T-helper 1 cell (primary cell): Measurements from ENCODE around the gene LPP.

Experiments used
- DNase-seq, 5 donors: peaks; one replicate each; pipeline ENCODE4 v3.0.0-alpha.2; 2012 to 2020

The LPP gene

DNA sequence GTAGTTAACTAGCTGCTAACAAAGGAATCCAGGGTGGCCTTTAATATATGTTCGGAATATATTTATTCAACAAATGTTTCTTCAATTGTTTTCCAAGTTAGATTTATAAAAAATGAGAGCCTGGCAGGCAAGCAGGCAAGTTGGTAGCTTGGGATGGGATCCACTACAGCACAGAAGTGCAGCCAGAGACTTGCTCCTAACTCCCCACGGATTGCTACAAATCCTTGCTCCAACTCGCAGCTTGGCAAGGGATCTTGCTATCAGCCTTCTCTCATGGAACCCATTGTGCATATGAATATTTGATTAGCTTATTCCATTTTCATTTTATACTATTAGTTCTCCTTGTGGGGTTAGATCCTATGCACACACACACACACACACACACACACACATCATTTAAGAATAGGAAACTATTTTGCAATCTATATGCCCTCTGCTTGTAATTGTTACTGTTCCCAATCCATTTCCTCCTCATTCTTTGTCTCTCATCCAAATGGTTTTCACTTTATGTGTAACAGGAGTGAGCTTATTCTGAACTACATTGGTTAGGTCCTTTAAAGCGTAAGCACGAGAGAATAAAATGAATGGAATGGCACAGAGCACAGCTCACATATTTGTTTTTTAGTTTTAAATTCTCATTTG is 505.6 kb downstream of the LPP start:
- no peak for DNase-seq

DNA sequence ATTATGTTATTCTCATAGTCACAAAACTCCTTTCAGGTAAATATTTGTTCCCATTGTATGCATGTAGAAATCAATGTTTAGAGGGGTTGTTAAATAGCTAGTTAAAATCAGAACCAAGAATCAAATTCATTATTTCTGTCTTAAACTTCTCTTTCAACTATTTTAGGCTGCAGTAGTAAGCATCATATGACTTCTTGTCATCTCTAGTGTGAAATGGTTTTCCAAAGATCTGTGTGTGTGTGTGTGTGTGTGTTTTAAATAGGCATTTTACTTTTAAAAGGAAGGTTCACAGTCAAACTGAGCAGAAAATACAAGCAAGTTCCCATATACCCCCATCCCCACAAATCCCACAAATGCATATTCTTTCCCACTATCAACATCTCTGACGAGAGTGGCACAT is 506.5 kb downstream of the LPP start:
- DNase-seq = no peak

DNA sequence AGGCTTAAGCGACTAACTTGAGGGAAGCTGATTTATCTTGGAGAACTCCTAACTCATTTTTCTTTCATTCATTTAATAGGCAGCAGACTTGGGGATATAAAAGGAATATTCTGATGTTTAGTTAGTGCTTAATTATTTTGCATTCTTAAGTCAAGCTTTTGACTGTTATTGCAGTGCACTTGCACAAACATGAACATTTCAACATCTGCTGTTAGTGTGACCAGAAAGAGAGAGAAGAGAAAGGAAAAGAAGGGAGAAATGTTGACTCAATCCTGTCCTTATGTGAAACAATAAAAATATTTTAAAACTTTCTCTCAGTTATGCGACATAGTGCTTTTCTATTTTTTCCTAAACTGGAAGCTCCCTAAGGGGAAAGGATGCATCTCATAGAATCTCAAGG is 507.8 kb downstream of the LPP start:
- no peak for DNase-seq

DNA sequence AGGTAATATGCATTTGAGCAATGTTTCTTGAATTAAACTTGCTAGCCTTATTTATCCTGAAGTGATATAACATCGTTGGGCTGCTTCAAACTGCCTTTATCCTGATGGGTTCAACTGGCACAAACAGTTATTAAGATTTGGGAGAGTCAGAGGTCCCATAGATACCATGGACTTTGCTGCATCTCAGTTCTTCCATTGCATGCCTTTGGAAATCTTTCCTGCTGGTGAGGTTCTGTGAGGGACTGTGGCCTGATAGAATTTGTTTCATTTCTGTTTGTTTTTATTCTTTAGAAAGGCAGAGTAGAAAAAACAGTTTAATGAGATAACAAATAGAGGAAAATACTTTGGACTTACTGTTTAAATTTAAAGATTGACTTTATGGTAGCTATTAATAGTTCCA is 508.3 kb downstream of the LPP start:
- DNase-seq = no peak

DNA sequence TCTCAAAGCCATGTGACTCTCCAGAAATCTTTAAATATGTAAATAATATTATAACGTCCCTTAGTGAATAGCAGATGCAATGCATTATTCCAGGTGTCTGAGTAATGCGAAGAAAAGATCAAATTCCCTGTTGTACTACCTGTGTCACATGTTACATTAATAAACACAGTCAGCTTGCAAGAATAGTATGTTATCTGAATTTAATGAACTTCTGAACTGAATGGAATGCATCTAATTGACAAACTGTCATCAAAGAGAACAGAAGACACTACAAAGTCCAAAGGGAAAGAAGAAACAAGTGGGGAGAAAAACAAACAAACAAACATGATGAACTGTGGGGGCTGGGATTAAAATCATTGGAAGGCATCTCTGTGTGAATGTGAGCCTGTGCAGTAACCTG is 508.8 kb downstream of the LPP start:
- no peak for DNase-seq

DNA sequence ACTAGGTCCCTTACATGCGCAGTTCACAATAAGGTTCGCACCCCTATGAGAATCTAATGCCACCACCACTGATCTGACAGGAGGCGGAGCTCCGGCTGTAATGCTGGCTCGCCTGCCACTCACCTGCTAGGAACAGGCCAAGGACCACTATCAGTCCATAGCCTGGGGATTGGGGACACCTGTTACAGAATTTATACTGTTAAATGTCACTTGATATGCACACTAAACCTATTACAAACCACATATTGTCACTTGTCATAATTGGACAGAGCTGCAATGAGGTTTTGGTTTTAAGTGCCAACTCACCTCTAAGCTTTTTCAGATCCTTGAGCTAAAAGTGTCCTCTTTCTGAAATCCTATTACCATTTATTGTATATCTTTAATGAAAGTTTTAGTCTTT is 509.9 kb downstream of the LPP start:
- DNase-seq = no peak

DNA sequence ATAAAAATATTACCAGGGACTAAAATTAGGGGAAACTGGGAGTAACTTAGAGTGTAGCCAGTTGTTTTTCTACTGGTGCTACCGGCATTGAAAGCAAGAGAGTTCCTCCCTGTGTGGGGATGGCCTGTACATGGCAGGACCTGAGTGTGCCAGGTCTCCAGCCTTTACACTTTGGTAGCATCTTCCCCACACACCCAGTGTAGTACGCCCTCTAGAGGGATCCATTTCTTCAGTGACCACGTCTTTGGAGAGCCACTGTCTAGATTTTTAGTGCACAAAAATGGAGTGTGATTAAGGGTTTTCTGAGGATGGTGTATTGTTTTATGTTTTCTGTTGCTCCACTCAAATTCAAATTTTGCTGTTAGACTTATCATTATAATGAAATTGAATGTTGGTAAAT is 510.8 kb downstream of the LPP start:
- DNase-seq = peak in 1 of 5 donors; percentile 39

DNA sequence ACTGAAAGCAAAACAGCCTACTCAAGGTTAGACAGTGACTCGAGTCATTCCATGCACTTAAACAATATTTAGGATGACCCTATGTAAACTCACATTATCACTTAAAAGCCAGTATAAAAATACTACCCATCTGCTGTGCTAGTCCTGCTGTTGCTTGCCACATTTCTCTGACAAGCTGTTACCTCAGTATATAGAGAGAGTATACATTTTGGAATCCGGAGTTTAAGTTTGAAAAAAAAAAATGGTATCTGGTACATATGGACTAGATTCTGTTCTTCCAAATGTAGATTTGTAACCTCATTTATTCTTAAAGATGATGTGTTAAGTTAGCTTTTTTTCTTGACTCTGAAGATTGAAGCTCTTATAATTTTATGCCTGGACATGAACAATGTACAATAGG is 514.0 kb downstream of the LPP start:
- DNase-seq = no peak

DNA sequence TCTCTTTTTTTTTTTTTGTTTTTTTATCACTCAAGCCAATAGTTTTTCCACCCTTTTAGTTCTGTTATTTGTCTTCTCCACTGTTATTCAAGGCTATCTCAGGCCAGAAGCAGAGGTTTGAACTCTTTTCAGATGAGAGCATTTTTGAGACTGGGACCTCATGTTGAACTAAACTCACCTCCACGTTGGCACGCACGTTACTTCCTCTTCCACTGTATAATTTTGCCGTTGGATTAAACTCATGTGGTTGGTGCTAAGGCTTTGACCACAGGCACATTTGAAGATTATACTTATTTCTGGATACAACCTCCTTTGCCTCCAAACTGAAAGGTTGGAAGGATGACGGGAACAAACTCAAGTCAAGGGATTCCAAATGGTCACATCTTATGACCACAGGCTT is 516.5 kb downstream of the LPP start:
- no peak for DNase-seq

DNA sequence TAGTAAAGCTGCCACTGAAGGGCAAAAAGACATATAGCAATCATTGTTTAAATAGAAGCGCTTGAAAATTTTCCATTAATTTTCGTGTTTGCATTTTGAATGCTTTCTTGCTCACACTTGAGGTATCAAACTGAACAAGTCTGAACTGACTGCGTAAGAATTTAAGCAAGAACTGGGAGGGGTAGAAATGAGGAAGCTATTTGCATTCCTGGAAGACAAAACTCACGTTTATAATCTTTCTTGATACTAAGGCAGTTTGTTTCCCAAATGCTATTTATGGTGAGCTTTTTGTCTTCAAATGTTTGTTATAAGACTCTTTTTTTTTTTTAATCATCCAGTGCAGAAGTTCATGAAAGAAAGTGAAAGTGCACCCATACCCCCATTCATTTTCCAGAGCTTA is 518.0 kb downstream of the LPP start:
- DNase-seq = no peak

DNA sequence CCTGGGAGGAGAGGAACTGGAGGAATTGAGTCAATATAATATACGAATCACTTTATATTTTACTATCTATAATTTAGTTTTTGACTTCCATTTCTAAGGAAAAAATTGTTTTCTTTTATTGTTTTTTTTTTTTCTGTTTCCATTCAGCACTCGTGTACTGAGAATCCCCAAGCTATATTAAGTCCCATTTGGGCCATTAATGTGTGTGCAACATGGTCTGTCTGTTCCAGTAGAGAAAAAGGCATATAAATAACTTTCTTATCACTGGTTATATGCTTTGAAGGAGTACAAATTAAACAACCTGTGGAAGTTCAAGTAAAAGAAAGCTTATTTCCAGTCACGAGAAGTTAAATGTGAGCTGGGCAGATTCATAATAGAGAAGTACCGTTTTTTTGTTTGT is 518.9 kb downstream of the LPP start:
- no peak for DNase-seq

DNA sequence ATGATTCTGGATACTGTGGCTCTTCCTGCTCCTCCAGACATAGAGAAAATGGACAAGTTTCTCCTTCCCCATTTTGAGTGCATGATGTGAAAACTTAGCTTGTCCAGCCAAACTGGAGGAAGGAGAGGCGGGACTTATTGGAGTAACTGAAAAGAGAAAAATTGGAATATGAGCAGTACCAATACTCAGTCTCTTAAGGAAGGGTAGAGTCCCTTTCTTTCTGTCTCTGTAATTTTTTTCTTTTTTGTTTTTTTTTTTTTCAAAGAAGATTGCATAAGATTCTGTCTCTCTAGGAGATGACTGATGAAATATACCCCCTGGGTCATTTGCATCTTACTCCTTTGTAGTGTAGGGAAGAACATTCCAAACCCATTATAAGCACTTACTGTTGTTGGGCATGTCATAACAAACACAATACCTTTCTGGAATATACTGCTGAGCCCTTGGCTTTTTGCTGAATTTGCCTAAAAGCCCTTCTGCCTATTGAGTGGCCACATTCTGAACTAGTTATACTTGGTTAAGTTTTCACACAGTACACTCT is 519.8 kb downstream of the LPP start:
- no peak for DNase-seq

DNA sequence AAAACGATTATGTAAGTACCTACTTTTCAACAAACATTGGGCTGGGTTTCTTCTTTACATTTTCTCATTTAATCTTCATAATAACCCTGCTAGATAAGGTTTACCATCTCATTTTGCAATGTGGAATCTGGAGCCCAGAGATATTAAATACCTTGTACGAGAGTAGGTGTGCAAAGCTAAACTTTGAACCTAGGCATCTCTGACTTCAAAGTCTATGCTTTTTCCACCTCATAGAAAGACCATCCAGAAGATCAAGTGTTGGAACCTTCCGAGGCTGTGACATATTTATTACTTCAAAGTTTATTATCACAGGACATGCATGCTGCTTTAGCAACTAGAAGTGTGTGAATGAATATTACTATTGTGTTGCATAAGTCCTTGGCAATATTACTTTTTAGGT is 520.6 kb downstream of the LPP start:
- no peak for DNase-seq

DNA sequence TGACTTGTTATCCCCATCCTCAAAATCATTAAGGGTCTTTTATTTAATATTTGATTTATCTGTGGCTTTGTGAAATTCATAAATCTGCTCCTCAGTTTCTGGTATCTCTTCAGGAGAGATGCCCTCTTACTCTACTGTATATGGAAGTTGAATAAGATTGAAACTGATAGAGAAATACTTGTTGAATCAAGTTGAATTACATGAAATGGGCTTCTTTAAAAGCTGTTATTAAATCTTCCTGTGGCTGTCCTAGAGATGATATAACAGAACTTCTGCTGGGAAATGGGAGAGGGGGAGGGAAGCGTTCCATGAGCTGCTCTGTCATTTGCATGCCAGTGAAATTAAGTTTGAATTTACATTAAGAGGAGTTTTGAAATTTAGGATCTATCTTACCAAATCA is 523.4 kb downstream of the LPP start:
- DNase-seq = no peak

DNA sequence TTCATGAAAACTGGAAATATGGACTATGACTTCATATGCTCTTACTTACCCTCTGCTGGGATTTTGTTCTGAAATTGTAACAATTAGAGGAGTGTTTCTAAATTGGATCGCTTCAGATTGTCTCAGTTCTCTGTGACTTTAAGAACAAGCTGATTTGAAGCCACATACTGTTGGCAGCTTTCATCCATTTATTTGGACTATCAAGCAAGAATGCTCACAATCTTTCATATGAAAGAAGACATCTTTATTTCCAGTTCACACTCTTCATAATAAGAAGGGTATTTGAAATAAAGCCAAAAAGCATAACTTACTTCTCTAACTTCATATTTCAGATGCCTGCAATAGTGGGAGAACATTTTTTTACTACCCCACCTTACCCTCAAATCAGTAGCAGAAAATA is 526.2 kb downstream of the LPP start:
- DNase-seq = no peak

DNA sequence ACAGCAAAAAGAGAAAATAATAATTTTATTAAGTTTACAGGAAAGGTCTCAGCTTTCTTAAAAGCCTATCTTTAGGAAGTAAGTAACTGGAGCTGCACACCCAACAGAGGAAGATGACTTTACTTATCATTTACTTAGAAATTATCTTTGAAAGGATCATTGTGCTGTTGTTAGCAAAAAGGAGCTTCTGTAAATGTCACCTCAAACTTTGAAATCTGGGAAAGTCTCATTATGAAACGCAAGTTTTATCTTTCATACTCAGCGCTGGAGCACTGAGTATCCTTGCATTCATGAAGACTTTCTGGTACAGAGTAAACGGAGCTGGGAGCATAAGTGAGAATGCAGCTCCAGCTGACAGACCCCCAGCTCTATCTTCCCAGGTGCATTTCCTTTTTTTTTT is 526.6 kb downstream of the LPP start:
- no peak for DNase-seq

DNA sequence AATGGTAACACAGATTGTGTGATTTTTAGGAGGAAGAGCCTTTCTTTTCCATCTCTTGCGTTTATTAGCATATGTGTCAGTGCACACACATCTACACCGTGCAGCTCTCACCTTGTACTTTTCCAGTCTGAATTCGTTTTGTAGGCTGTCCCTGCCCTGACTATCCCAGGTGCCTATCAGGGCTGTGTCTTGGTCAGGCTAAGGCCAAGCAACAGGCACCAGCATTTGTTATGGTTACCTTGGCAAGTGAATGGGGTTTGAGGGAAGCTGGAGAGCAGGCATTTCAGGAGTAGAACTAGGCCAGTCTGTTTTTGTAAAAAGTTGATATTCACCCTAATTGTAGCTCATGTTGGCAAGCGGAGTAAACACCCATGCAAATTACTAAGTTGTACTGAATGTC is 528.4 kb downstream of the LPP start:
- DNase-seq = no peak

DNA sequence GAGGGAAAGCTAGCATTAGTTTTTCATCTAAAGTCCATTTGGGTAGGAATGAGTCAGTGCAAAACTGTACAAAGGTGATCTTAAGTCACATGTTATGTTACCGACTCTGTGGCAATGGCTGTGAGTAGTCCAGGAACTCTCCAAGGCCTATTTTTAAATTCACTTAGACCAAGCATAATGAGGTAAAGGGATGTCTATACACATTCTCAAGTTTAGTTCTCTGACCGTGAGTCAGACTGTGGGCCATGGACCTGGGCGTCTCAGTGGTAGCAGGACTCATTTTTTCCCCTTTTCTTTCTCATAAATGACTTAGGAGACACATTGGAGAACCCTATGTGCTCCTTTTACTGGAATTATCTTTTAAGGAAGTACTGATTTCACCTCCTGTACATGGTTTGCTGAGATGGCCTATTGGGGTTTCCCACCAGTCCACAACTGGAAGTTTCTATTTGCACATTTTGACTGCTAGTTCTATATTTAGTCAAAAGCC is 529.1 kb downstream of the LPP start:
- DNase-seq = no peak

DNA sequence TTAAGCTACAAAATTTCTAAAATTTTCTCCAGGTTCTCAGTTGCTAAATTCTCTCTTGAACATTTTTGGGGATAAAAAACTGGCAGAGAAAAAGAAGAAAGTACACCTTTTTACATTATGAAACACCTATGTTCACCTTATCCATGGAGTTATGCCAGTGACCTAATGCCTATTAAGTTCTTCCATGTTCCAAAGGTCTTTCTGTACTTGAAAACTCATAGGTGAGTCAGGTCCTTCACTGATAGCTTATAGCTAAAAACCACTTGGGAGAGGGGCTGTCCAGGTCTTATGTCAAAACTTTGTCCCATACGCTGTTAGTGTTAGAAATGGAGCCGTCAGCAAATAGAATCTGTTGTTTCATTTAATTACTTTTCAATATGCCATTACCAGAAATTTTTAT is 530.3 kb downstream of the LPP start:
- DNase-seq = no peak

DNA sequence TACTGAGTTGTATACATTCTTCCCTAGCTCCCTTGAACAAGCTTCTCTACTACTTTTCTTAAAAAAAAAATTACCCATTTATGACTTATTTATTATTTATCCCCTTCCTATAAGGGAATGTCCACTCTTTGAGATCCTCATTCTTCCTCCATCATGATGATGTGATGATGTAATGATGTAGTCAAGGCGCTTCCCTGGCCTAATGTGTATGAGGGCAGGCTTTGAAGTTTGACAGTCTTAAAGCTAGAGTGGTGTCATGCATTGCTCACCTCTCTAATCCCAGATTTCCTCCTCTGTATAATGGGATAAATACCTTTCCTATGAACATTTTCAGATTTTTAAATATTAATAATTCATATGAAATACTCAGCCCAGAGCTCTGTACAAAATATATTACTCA is 531.8 kb downstream of the LPP start:
- no peak for DNase-seq

DNA sequence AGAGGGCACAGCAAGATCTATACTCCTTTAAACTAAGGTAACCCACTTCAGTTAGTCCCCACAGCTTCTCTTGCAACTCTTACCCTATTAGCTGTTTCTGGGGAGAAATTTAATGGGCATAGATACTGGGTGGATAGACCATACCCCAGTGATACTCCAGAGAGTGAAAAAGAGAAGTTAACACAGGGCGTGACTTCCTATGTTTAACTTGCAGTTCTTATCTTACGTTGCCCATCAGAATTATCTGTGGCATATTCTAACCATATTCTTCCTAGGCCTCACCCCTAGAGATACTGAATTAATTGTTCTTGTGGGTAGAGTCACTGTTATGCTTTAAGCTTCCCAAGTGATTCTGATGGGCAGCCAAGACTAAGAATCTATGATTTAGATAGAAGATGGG is 532.4 kb downstream of the LPP start:
- no peak for DNase-seq

DNA sequence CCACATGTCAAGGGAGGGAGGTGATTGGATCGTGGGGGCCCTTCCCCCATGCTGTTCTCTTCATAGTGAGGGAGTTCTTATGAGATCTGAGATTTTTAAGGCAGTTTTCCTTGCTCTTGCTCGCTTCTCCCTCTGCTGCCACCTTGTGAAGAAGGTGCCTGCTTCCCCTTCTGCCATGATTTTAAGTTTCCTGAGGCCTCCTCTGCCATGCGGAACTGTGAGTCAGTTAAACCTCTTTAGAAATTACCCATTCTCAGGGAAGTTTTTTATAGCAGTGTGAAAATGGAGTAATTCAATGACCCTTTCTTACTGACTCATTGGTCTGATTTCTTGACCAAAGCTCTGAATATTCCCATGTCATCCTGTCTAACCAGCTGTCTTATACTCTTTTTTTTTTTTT is 533.4 kb downstream of the LPP start:
- no peak for DNase-seq

DNA sequence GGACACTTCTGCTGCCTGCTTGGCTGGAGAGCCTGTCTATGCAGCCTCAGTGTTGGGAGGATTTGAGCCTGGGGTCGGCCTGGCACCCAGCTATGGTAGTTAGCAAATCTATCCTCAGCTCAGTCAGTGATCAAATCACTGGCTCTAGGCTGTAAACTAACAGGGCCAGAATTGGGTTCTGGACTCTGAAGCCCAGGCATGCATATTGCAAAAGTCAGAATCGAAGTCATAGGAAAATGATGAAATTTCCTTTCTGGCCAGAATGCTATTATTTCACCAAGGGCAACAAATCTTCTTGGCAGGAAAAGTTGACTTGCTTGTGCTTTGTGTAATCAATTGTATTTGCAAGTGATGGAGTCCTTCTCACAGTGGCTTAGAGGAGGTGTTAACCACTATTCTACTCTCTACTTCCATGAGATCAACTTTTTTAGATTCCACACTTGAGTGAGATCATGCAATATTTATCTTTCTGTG is 535.2 kb downstream of the LPP start:
- DNase-seq = no peak

DNA sequence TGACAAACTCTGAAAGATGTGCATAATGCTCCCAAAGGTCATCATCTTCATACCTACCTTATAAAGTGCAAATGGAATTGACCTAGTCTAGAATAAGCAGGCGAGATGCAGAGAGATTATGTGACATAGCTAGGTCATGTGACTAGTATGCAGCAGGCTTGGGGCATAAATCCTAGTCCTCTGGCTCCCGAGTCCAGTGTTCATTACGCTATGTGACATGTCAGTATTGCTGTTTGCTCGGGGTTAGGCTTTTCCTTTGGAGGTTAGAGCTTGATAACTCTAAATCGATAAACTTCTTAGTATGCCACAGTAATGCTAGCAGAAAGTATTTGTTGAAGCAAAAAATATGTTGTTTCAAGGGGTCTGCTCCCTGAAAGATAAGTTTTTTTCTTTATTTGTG is 536.1 kb downstream of the LPP start:
- DNase-seq = no peak

DNA sequence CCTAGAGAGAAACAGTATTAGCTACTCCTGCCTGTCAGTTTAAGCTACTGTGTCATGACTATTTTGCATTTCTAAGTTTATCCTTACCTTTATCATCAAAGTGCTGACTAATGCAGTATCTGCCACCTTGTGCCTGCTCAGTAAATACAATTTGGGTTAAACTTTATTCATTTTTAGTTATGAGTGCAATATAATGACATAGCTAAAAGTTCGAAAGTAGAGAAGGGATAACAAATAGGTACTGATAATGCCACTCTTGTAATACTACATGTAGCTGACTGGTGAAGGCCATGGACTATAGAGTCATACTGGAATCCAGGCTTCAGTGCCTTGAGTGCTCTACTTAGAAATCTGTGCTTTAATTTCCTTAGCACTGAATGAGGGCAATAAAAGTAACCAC is 537.0 kb downstream of the LPP start:
- DNase-seq = no peak
